Measurements from ENCODE around the gene RPS8.

The RPS8 gene

GRCh38 chr1:44801491-44802305 lies 26.4 kb downstream of the RPS8 start:
- no peaks in the 10 kb centered on the region for H4K20me1 ChIP-seq (ENCODE audit: insufficient read depth)
- no peak overlapping the region for H3K9ac ChIP-seq
- TF ChIP-seq CTCF (conservative IDR thresholded peaks at IDR 0.05; ENCODE audit: low read depth, low read length): no peak
- no peaks in the 10 kb centered on the region for H3K36me3 ChIP-seq (ENCODE audit: insufficient read depth)
- peak overlapping the region; percentile 86; the same call in 1 of the 2 replicates for H3K4me2 ChIP-seq
- H3K79me2 ChIP-seq (ENCODE audit: insufficient read depth, low read depth): peaks cover 12% of the 10 kb centered on the region
- H2AFZ ChIP-seq (ENCODE audit: low read depth): no peak overlapping the region
- H3K27ac ChIP-seq: no peak overlapping the region
- peaks cover 28% of the 10 kb centered on the region for H3K4me1 ChIP-seq (ENCODE audit: low read depth, poor library complexity, severe bottlenecking)
- peak overlapping the region; percentile 2 for H3K4me3 ChIP-seq (IDR thresholded peaks at IDR 0.05; ENCODE audit: insufficient read depth, low read depth, low read length)
- no peaks in the 10 kb centered on the region for H3K27me3 ChIP-seq (ENCODE audit: insufficient read depth, low read depth)

- Histone ChIP-seq H3K79me2 (ENCODE audit: insufficient read depth, low read depth) (peaks cover 12% of the 10 kb centered on the region), H4K20me1 (ENCODE audit: insufficient read depth) (no peaks in the 10 kb centered on the region), H3K9ac (no peak overlapping the region), H3K27ac (no peak overlapping the region), H3K4me1 (ENCODE audit: low read depth, poor library complexity, severe bottlenecking) (peaks cover 36% of the 10 kb centered on the region), H2AFZ (ENCODE audit: low read depth) (no peak overlapping the region), H3K4me2 (peak overlapping the region; percentile 37; the same call in 1 of the 2 replicates), H3K27me3 (ENCODE audit: insufficient read depth, low read depth) (no peaks in the 10 kb centered on the region), H3K36me3 (ENCODE audit: insufficient read depth) (no peaks in the 10 kb centered on the region), H3K4me3 (IDR thresholded peaks at IDR 0.05; ENCODE audit: insufficient read depth, low read depth, low read length) (no peak overlapping the region)
- no peak for TF ChIP-seq CTCF (conservative IDR thresholded peaks at IDR 0.05; ENCODE audit: low read depth, low read length)
Measured at GRCh38 chr1:44802306-44803061, 27.1 kb downstream of the RPS8 start.

- no peak overlapping the region for H3K4me3 ChIP-seq (IDR thresholded peaks at IDR 0.05; ENCODE audit: insufficient read depth, low read depth, low read length)
- H3K27ac ChIP-seq: no peak overlapping the region
- H3K4me1 ChIP-seq (ENCODE audit: low read depth, poor library complexity, severe bottlenecking): peaks cover 41% of the 10 kb centered on the region
- H3K27me3 ChIP-seq (ENCODE audit: insufficient read depth, low read depth): no peaks in the 10 kb centered on the region
- no peaks in the 10 kb centered on the region for H3K36me3 ChIP-seq (ENCODE audit: insufficient read depth)
- H3K79me2 ChIP-seq (ENCODE audit: insufficient read depth, low read depth): peaks cover 12% of the 10 kb centered on the region
- no peak overlapping the region for H3K4me2 ChIP-seq
- no peak for TF ChIP-seq CTCF (conservative IDR thresholded peaks at IDR 0.05; ENCODE audit: low read depth, low read length)
- H3K9ac ChIP-seq: no peak overlapping the region
- H4K20me1 ChIP-seq (ENCODE audit: insufficient read depth): no peaks in the 10 kb centered on the region
- no peak overlapping the region for H2AFZ ChIP-seq (ENCODE audit: low read depth)
Measured at GRCh38 chr1:44803062-44803311, 27.6 kb downstream of the RPS8 start.

- peaks cover 12% of the 10 kb centered on the region for H3K79me2 ChIP-seq (ENCODE audit: insufficient read depth, low read depth)
- H3K9ac ChIP-seq: no peak overlapping the region
- H3K27me3 ChIP-seq (ENCODE audit: insufficient read depth, low read depth): no peaks in the 10 kb centered on the region
- no peaks in the 10 kb centered on the region for H3K36me3 ChIP-seq (ENCODE audit: insufficient read depth)
- H3K4me1 ChIP-seq (ENCODE audit: low read depth, poor library complexity, severe bottlenecking): peaks cover 44% of the 10 kb centered on the region
- H3K4me2 ChIP-seq: no peak overlapping the region
- no peak overlapping the region for H2AFZ ChIP-seq (ENCODE audit: low read depth)
- H3K27ac ChIP-seq: no peak overlapping the region
- no peak overlapping the region for H3K4me3 ChIP-seq (IDR thresholded peaks at IDR 0.05; ENCODE audit: insufficient read depth, low read depth, low read length)
- TF ChIP-seq CTCF (conservative IDR thresholded peaks at IDR 0.05; ENCODE audit: low read depth, low read length): no peak
- H4K20me1 ChIP-seq (ENCODE audit: insufficient read depth): no peaks in the 10 kb centered on the region
Measured at GRCh38 chr1:44803312-44804095, 28.2 kb downstream of the RPS8 start.

Measured in KMS-11 (cell line).